ENCODE measurements around the gene TBXAS1.

The TBXAS1 gene

DNA sequence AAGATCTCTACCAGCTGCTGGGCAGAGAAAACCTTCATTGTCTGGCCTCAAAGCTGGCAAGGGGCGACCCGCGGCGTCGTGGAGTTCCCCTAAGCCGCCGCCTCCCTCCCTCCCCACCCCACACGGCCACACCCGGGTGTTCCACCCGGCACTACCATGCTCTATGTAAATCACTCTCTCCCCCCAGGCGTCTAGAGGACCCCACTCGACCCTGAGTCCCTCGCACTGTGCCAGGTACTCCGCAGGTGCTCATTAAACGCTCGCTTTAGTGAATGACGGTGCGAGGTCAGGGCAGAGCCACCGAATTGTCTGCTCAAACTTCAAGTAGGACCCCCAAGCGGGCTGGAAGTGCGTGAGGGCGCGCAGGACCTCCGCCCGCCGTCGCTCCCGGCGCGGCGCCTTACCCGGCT lies 233.1 kb downstream of the TBXAS1 start:
- Histone ChIP-seq H3F3A (ENCODE audit: low read depth) (no peaks in the 10 kb centered on the region), H3K9me3 (ENCODE audit: insufficient read depth, low read depth, low read length) (peaks cover 9% of the 10 kb centered on the region; the same call in 1 of the 2 replicates), H2AFZ (ENCODE audit: low read length) (peak overlapping the region; percentile 99), H4K20me1 (ENCODE audit: insufficient read depth, low read length, poor library complexity, severe bottlenecking) (no peaks in the 10 kb centered on the region), H3K4me2 (ENCODE audit: low read depth, low read length, poor library complexity, severe bottlenecking) (peak overlapping the region; percentile 96), H3K9me2 (replicated peaks; ENCODE audit: low read depth, low read length) (no peaks in the 10 kb centered on the region), H3K36me3 (ENCODE audit: insufficient read depth, low read length) (no peaks in the 10 kb centered on the region), H3K27me3 (ENCODE audit: insufficient read depth, low read length, poor library complexity, severe bottlenecking) (no peaks in the 10 kb centered on the region), H3K79me2 (ENCODE audit: insufficient read depth, low read length) (peaks cover 44% of the 10 kb centered on the region), H3K9ac (ENCODE audit: low read depth, low read length, poor library complexity, severe bottlenecking) (peak overlapping the region; percentile 87), H3K4me3 (ENCODE audit: low read length, poor library complexity, severe bottlenecking) (peak overlapping the region; percentile 97), H3K4me1 (ENCODE audit: insufficient read depth, low read length, poor library complexity, severe bottlenecking) (peaks cover 53% of the 10 kb centered on the region)
- TF ChIP-seq, protein P1, sequence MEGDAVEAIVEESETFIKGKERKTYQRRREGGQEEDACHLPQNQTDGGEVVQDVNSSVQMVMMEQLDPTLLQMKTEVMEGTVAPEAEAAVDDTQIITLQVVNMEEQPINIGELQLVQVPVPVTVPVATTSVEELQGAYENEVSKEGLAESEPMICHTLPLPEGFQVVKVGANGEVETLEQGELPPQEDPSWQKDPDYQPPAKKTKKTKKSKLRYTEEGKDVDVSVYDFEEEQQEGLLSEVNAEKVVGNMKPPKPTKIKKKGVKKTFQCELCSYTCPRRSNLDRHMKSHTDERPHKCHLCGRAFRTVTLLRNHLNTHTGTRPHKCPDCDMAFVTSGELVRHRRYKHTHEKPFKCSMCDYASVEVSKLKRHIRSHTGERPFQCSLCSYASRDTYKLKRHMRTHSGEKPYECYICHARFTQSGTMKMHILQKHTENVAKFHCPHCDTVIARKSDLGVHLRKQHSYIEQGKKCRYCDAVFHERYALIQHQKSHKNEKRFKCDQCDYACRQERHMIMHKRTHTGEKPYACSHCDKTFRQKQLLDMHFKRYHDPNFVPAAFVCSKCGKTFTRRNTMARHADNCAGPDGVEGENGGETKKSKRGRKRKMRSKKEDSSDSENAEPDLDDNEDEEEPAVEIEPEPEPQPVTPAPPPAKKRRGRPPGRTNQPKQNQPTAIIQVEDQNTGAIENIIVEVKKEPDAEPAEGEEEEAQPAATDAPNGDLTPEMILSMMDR (conservative IDR thresholded peaks at IDR 0.05; ENCODE audit: low read length): no peak
- TF ChIP-seq EZH2phosphoT487 (IDR thresholded peaks at IDR 0.05; ENCODE audit: borderline replicate concordance): no peak

DNA sequence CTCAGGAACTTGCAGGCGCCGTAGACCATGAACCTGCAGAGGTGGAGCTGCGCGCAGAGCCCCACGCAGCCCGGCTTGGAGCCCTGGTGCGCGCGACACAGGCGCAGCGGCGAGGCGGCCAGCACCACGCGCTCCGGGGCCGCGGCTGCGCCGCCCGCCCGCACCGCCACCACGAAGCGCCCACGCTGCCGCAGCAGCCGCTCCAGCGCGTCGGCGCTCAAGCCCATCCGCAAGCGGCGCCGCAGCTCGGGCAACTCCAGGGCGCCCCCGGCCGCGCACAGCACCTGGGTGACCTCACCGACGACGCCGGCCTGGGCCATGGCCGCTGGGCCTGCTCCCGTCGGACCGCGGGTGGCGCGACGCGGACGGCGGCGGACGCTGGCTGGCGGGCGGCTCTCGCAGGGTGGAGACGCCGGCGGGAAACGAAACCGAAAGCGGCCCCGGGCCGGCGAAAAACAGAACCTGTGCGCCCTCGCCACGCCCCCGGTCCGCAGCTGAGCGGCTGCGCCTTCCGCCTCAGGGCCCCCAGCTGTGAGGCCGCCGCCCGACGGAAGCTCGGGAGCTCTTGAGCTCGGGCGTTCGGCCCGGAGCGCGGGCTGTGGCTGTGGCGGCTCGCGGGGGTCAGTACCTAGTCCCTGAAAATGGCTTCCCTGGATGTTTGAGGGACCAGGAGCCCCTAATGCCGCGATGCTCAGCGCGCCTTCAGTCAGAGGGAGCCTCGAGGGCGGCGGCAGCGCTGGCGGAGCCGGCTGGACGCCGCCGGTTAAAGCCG lies 233.7 kb downstream of the TBXAS1 start, which contains the start of gene PARP12:
PARP12 (minus strand) TSS at position 424 of the 772 bp plus-strand sequence; CDS start at position 320, 104 bp downstream.
- H3F3A ChIP-seq (ENCODE audit: low read depth): no peaks in the 10 kb centered on the region
- H3K9ac ChIP-seq (ENCODE audit: low read depth, low read length, poor library complexity, severe bottlenecking): peak within 1 kb of the TSS; percentile 87
- no peaks in the 10 kb centered on the region for H3K27me3 ChIP-seq (ENCODE audit: insufficient read depth, low read length, poor library complexity, severe bottlenecking)
- no peak for TF ChIP-seq EZH2phosphoT487 (IDR thresholded peaks at IDR 0.05; ENCODE audit: borderline replicate concordance)
- H3K4me2 ChIP-seq (ENCODE audit: low read depth, low read length, poor library complexity, severe bottlenecking): peak within 1 kb of the TSS; percentile 96
- H3K9me2 ChIP-seq (replicated peaks; ENCODE audit: low read depth, low read length): no peaks in the 10 kb centered on the region
- H2AFZ ChIP-seq (ENCODE audit: low read length): peak within 1 kb of the TSS; percentile 99
- peak within 1 kb of the TSS; percentile 97 for H3K4me3 ChIP-seq (ENCODE audit: low read length, poor library complexity, severe bottlenecking)
- peaks cover 47% of the 10 kb centered on the region for H3K4me1 ChIP-seq (ENCODE audit: insufficient read depth, low read length, poor library complexity, severe bottlenecking)
- H4K20me1 ChIP-seq (ENCODE audit: insufficient read depth, low read length, poor library complexity, severe bottlenecking): no peaks in the 10 kb centered on the region
- peaks cover 14% of the 10 kb centered on the region for H3K9me3 ChIP-seq (ENCODE audit: insufficient read depth, low read depth, low read length)
- no peaks in the 10 kb centered on the region for H3K36me3 ChIP-seq (ENCODE audit: insufficient read depth, low read length)
- peaks cover 42% of the 10 kb centered on the region for H3K79me2 ChIP-seq (ENCODE audit: insufficient read depth, low read length)

DNA sequence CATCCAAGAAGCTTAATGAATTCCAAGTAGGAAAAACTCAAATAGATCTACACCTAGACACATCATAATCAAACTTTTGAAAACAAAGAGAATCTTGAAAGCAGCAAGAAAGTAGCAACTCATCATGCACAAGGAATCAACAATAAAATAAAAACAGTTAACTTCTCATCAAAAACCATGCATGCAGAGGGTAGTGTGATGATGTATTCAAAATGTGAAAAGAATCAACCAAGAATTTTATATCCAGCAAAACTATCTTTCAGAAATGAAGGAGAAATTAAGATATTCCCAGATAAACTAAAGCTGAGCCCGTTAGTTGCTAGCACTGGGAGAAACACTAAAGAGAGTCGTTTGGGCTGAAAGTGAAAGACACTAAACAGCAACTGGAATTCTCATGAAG lies 238.0 kb downstream of the TBXAS1 start:
- Histone ChIP-seq H3K9me2 (replicated peaks; ENCODE audit: low read depth, low read length) (no peaks in the 10 kb centered on the region), H3F3A (ENCODE audit: low read depth) (no peaks in the 10 kb centered on the region), H3K4me3 (ENCODE audit: low read length, poor library complexity, severe bottlenecking) (no peak overlapping the region), H4K20me1 (ENCODE audit: insufficient read depth, low read length, poor library complexity, severe bottlenecking) (no peaks in the 10 kb centered on the region), H3K27me3 (ENCODE audit: insufficient read depth, low read length, poor library complexity, severe bottlenecking) (no peaks in the 10 kb centered on the region), H2AFZ (ENCODE audit: low read length) (no peak overlapping the region), H3K4me2 (ENCODE audit: low read depth, low read length, poor library complexity, severe bottlenecking) (no peak overlapping the region), H3K36me3 (ENCODE audit: insufficient read depth, low read length) (no peaks in the 10 kb centered on the region), H3K9me3 (ENCODE audit: insufficient read depth, low read depth, low read length) (peaks cover 17% of the 10 kb centered on the region), H3K9ac (ENCODE audit: low read depth, low read length, poor library complexity, severe bottlenecking) (no peak overlapping the region), H3K4me1 (ENCODE audit: insufficient read depth, low read length, poor library complexity, severe bottlenecking) (peaks cover 22% of the 10 kb centered on the region), H3K79me2 (ENCODE audit: insufficient read depth, low read length) (peaks cover 5% of the 10 kb centered on the region)
- no peak for TF ChIP-seq EZH2phosphoT487 (IDR thresholded peaks at IDR 0.05; ENCODE audit: borderline replicate concordance)
- TF ChIP-seq, protein P1 (conservative IDR thresholded peaks at IDR 0.05; ENCODE audit: low read length): no peak

Measured in Loucy (cell line).